AG04450 (cell line): ENCODE results near the gene ZSCAN10. TPM values are rescaled to one million over a fixed set of nuclear protein-coding genes. Genes with fewer than 3 reads are reported as not detected.

Source experiments
- CTCF ChIA-PET: fragments of 300-600, 350-600 bp; formaldehyde crosslinking; extraction: SDS; loops from one replicate; lab custom pipeline; 2022; ENCODE audit warnings: antibody characterized with exemption, inconsistent platforms; lab: Charles Lee
- POLR2A ChIA-PET: fragments of 350-600 bp; formaldehyde crosslinking; extraction: SDS; loops from one replicate; lab custom pipeline; 2021; ENCODE audit warnings: antibody characterized with exemption, inconsistent platforms; lab: Yijun Ruan, JAX
- DNase-seq: peaks from one replicate; pipeline ENCODE4 v3.0.0-alpha.2; 2011; ENCODE audit warnings: low read depth, low spot score
- H3K27ac ChIP-seq: one replicate; pipeline ENCODE4 v1.5.1; 2012; ENCODE audit warnings: low read depth, low read length, control low read depth
- H3K27me3 ChIP-seq: one replicate; pipeline ENCODE4 v1.6.0; 2012; ENCODE audit warnings: low read length; ENCODE audit not compliant: control insufficient read depth, insufficient read depth
- H3K4me3 ChIP-seq: 2 replicates; pipeline ENCODE4 v1.5.1; 2011; ENCODE audit warnings: mild to moderate bottlenecking, low read depth, low read length, control low read depth
- H3K9me3 ChIP-seq: 2 replicates; pipeline ENCODE4 v1.5.1; 2012; ENCODE audit warnings: low read length; ENCODE audit not compliant: control insufficient read depth, insufficient read depth
- polyA plus RNA-seq: library from polyadenylated mRNA; depleted of rRNA; stranded (reverse); fragments of >200 nt; gene quantifications from 2 replicates; pipeline ENCODE4 v1.2.3, GENCODE V29; 2011
- TF ChIP-seq, protein P1 (sequence below): IDR thresholded peaks from 2 replicates; pipeline ENCODE4 v1.5.1; 2011; ENCODE audit warnings: low read depth, low read length, control low read depth, inconsistent platforms

Gene ZSCAN10
- polyA plus RNA-seq, 1 experiment: not detected

DNA sequence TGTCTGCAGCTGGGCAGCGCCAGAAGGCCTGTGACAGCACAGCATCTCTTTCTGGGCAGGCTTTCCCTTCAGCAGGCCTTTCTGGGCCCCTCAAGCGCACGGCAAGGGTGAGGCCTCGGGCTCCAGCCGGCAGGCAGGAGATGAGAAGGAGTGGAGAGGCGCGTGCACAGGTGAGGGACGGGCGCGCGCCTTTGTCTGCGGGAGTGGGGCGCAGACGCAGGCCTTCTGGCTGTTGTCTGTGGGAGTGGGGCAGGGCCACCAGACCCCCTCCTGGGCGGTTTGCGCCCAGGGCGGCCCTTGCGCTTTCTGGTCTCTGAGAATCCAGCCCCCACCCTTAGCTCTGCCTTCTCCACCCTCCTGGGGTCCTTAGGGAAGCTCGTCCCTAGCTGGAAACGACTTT is 19.8 kb upstream of the ZSCAN10 start:
- ChIA-PET CTCF (interaction anchor here (1.1 to 4.9 kb wide), 2 partner anchors 10 to 88 kb away, joined by 3 to 32 read pairs; no protein-coding TSS in a partner anchor), POLR2A (no interaction called here)
- TF ChIP-seq, protein P1, sequence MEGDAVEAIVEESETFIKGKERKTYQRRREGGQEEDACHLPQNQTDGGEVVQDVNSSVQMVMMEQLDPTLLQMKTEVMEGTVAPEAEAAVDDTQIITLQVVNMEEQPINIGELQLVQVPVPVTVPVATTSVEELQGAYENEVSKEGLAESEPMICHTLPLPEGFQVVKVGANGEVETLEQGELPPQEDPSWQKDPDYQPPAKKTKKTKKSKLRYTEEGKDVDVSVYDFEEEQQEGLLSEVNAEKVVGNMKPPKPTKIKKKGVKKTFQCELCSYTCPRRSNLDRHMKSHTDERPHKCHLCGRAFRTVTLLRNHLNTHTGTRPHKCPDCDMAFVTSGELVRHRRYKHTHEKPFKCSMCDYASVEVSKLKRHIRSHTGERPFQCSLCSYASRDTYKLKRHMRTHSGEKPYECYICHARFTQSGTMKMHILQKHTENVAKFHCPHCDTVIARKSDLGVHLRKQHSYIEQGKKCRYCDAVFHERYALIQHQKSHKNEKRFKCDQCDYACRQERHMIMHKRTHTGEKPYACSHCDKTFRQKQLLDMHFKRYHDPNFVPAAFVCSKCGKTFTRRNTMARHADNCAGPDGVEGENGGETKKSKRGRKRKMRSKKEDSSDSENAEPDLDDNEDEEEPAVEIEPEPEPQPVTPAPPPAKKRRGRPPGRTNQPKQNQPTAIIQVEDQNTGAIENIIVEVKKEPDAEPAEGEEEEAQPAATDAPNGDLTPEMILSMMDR: no peak
- Histone ChIP-seq H3K4me3 (no peak overlapping the region), H3K27ac (no peak overlapping the region), H3K27me3 (no peaks in the 10 kb centered on the region), H3K9me3 (no peaks in the 10 kb centered on the region; the same call in 1 of the 2 replicates)
- no peak for DNase-seq

DNA sequence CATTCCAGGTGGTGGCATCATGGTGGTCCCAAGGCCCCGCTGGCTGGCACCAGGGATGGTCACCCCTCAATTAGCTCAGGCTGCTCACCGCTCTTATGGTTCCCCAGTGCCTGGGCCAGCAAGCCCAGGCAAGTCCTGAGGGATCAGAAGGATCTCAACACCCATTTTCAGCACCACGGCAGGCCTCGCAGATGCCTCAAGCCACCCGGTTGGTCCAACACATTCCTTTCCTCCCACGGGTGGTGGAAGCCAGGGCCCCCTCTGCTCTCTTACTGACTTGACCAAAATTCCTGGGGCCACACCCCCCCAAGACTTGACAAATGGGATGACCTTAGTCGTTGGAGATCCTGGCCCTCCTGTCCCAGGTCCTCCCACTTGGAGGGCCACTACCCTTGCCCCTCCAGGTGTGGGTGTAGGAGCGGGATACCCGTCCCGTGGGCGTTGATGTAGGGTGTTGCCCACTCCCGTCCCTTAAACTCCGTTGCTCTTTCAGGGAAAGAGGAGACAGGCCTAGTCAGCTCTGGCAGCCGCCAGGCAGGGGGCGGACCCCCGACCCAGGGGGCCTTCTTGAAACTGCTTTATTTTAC is 19.2 kb upstream of the ZSCAN10 start:
- H3K27me3 ChIP-seq: no peaks in the 10 kb centered on the region
- POLR2A ChIA-PET: no interaction called here

DNA sequence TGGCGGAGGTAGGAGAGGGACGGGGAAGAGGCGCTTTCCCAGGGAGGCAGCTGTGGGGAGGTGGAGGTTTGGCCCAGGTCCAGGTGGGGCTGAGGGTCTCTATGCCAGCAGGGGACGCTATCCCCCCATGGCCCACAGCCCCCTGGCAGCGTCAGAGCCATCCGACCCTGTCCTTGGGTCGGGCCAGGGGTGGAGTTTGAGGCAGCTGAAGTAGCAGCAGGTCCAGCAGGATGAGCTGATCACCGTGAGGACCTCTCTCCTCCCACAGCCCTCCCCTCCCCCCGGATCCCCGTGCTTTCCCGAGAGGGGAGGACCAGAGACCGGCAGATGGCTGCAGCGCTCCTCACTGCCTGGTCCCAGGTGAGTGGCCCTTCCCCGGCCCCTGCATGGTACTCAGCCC is 16.5 kb upstream of the ZSCAN10 start:
- H3K27ac ChIP-seq: no peak overlapping the region
- DNase-seq: no peak
- TF ChIP-seq, protein P1: no peak
- POLR2A ChIA-PET: interaction anchor here (0.6 kb wide), 1 partner anchor 9 kb away, joined by 3 read pairs; no protein-coding TSS in a partner anchor
- CTCF ChIA-PET: interaction anchor here (1.6 to 4.9 kb wide), 3 partner anchors 10 to 56 kb away, joined by 3 to 32 read pairs (median 7); no protein-coding TSS in a partner anchor
- no peaks in the 10 kb centered on the region; the same call in 1 of the 2 replicates for H3K9me3 ChIP-seq
- no peak overlapping the region for H3K4me3 ChIP-seq
- no peaks in the 10 kb centered on the region for H3K27me3 ChIP-seq

More for the DNA sequence above, 19.2 kb upstream of the ZSCAN10 start:
- TF ChIP-seq, protein P1: no peak
- H3K4me3 ChIP-seq: no peak overlapping the region
- no peak overlapping the region for H3K27ac ChIP-seq
- H3K9me3 ChIP-seq: no peaks in the 10 kb centered on the region; the same call in 1 of the 2 replicates
- DNase-seq: no peak
- CTCF ChIA-PET: interaction anchor here (1.1 to 4.9 kb wide), 3 partner anchors 10 to 87 kb away, joined by 3 to 32 read pairs (median 4); no protein-coding TSS in a partner anchor

DNA sequence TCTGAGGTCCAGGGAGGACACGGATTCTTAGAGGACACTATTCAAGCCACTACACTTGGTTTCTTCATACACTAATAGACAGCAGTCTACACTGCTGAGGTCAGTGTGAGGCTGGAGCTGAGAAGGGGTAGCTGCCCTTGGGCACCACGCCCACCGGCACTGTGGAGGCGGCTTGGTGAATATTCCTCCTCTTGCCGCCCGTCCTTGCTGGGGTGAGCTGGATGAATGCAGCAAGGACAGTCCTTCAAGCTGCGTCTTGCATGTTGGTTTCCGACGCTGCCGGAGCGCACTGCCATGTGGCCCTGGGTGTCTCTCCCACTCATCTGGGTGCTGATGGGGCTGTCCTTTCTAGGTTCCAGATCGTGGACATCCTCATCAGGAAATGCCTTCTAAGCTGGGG is 15.9 kb upstream of the ZSCAN10 start:
- POLR2A ChIA-PET: interaction anchor here (0.6 kb wide), 1 partner anchor 8 kb away, joined by 3 read pairs; no protein-coding TSS in a partner anchor
- Histone ChIP-seq H3K9me3 (no peaks in the 10 kb centered on the region; the same call in 1 of the 2 replicates), H3K4me3 (no peak overlapping the region), H3K27ac (no peak overlapping the region), H3K27me3 (no peaks in the 10 kb centered on the region)
- no peak for DNase-seq
- TF ChIP-seq, protein P1: no peak
- CTCF ChIA-PET: interaction anchor here (0.6 to 4.9 kb wide), 4 partner anchors 11 to 55 kb away, joined by 3 to 32 read pairs (median 6); no protein-coding TSS in a partner anchor
